H1 (cell line): ENCODE results near the gene ICAM5. TPM values are rescaled to one million over a fixed set of nuclear protein-coding genes. Genes with fewer than 3 reads are reported as not detected.

Source experiments
- BACH1 ChIP-seq: IDR thresholded peaks from 2 replicates; pipeline ENCODE4 v1.6.1; 2012; ENCODE audit warnings: low read length, improper control_type of control experiment
- CBX5 ChIP-seq: fragments of 300-800, 300-1000 bp; sonication (generic); IDR thresholded peaks from 2 replicates; pipeline ENCODE4 v1.7.1; 2016; ENCODE audit warnings: antibody characterized with exemption, low read length, low read depth
- CTCF ChIP-seq, 3 experiments: IDR thresholded peaks; 1 replicate in 2 of 3; 2 replicates in 1 of 3; pipeline versions ENCODE4 v1.5.1 to v1.6.1; 2011; ENCODE audit warnings: low read length in 3 of 3, mild to moderate bottlenecking in 3 of 3, inconsistent platforms in 2 of 3, low read depth in 1 of 3, moderate library complexity in 1 of 3; ENCODE audit not compliant: insufficient read depth in 1 of 3; ENCODE audit errors: control extremely low read depth in 1 of 3
- HDAC2 ChIP-seq, 2 experiments: fragments of 300-600 bp in 1 of 2; sonication (generic) in 1 of 2; IDR thresholded peaks; 2 replicates each; pipeline ENCODE4 v1.6.1; 2011 to 2012; ENCODE audit warnings: low read depth in 2 of 2, low read length in 2 of 2, mild to moderate bottlenecking in 2 of 2, moderate library complexity in 2 of 2, borderline replicate concordance in 1 of 2, inconsistent platforms in 1 of 2
- polyA plus RNA-seq, 7 experiments: library from polyadenylated mRNA; depleted of rRNA in 3 of 7; stranded (reverse) in 5 of 7; unstranded in 2 of 7; fragments of >200 nt in 5 of 7; fragments of 200-250 nt in 2 of 7; gene quantifications; 1 replicate in 5 of 7; 2 replicates in 1 of 7; 4 replicates in 1 of 7; pipeline versions ENCODE4 v1.2.1 to v1.2.3, GENCODE V29; 2011 to 2013; ENCODE audit warnings: missing spikeins in 2 of 7, mixed read lengths in 2 of 7
- total RNA-seq: library from RNA; stranded (reverse); fragmentation: NEBNext Ultra II Directional; extraction: Animal tissue kit (Norgen Biotek cat#: 25700); gene quantifications from 2 replicates; pipeline ENCODE4 v1.2.1, GENCODE V29; 2021

Gene ICAM5
- total and polyA plus RNA-seq, 2 of the 8 experiments (the other 6 are each of a cell fraction or from before 2014, with no cell fraction given): 3.9 to 4.8 TPM

- TF ChIP-seq CTCF (IDR thresholded peaks at IDR 0.05; ENCODE audit: control extremely low read depth in 1 of 3, insufficient read depth in 1 of 3, low read depth in 1 of 3, low read length in 3 of 3) (0 out of 4 replicates have a peak, but pooled peaks of 1 of the 3 experiments have one; percentile 10), CBX5 (no peak), HDAC2 (IDR thresholded peaks at IDR 0.05; ENCODE audit: borderline replicate concordance in 1 of 2, low read depth in 2 of 2, low read length in 2 of 2) (no peak), BACH1 (0 out of 2 replicates have a peak, but pooled peaks have one; percentile 23)
Observed at GRCh38 chr19:10334588-10335351, 45.0 kb downstream of the ICAM5 start (continued).
